H9 (cell line): Measurements from ENCODE around the gene RBFOX2. TPM values are rescaled to one million over a fixed set of nuclear protein-coding genes. Genes with fewer than 3 reads are reported as not detected.

Experiments used
- DNase-seq: peaks from one replicate; pipeline ENCODE4 v3.0.0-alpha.2; 2017
- H2AFZ ChIP-seq: one replicate; pipeline ENCODE4 v1.6.1; 2013; ENCODE audit warnings: mild to moderate bottlenecking, low read length, control low read depth, moderate library complexity
- H2AK5ac ChIP-seq: 2 replicates; pipeline ENCODE4 v1.6.1; 2013; ENCODE audit warnings: low read length, control low read depth, mixed read lengths; ENCODE audit not compliant: insufficient read length
- H2BK120ac ChIP-seq: one replicate; pipeline ENCODE4 v1.6.1; 2013; ENCODE audit warnings: low read depth, mild to moderate bottlenecking, low read length, control low read depth, inconsistent platforms; ENCODE audit not compliant: poor library complexity, severe bottlenecking
- H2BK12ac ChIP-seq: 2 replicates; pipeline ENCODE4 v1.6.1; 2013; ENCODE audit warnings: low read length, control low read depth, mixed read lengths, low read depth; ENCODE audit not compliant: insufficient read length
- H2BK15ac ChIP-seq: 2 replicates; pipeline ENCODE4 v1.6.1; 2013; ENCODE audit warnings: low read depth, low read length, control low read depth
- H2BK20ac ChIP-seq: one replicate; pipeline ENCODE4 v1.6.1; 2013; ENCODE audit warnings: low read depth, mild to moderate bottlenecking, low read length, control low read depth, inconsistent platforms; ENCODE audit not compliant: poor library complexity, severe bottlenecking
- H2BK5ac ChIP-seq: 2 replicates; pipeline ENCODE4 v1.6.1; 2013; ENCODE audit warnings: low read length, control low read depth, mixed read lengths; ENCODE audit not compliant: insufficient read length
- H3K14ac ChIP-seq: 2 replicates; pipeline ENCODE4 v1.6.1; 2013; ENCODE audit warnings: low read length, control low read depth; ENCODE audit not compliant: insufficient read depth
- H3K18ac ChIP-seq: 2 replicates; pipeline ENCODE4 v1.6.1; 2013; ENCODE audit warnings: low read depth, mild to moderate bottlenecking, mixed read lengths, low read length, control low read depth; ENCODE audit not compliant: insufficient read length
- H3K23ac ChIP-seq: 2 replicates; pipeline ENCODE4 v1.6.1; 2013; ENCODE audit warnings: low read length, control low read depth, mixed read lengths, low read depth; ENCODE audit not compliant: insufficient read length
- H3K23me2 ChIP-seq: 2 replicates; pipeline ENCODE4 v1.6.1; 2013; ENCODE audit warnings: low read depth, mild to moderate bottlenecking, mixed read lengths, low read length, control low read depth; ENCODE audit not compliant: insufficient read length, poor library complexity, severe bottlenecking
- H3K27ac ChIP-seq: 2 replicates; pipeline ENCODE4 v1.5.1; 2013; ENCODE audit warnings: low read length, control low read depth, mixed read lengths, low read depth; ENCODE audit not compliant: insufficient read length
- H3K27me3 ChIP-seq: 2 replicates; pipeline ENCODE4 v1.6.1; 2013; ENCODE audit warnings: low read length, control low read depth, inconsistent platforms; ENCODE audit not compliant: insufficient read depth
- H3K4ac ChIP-seq: 2 replicates; pipeline ENCODE4 v1.6.1; 2013; ENCODE audit warnings: low read depth, mild to moderate bottlenecking, control low read depth, inconsistent platforms, low read length, moderate library complexity
- H3K4me1 ChIP-seq: 2 replicates; pipeline ENCODE4 v1.6.1; 2013; ENCODE audit warnings: low read length, control low read depth, inconsistent platforms; ENCODE audit not compliant: insufficient read depth
- H3K4me2 ChIP-seq: 2 replicates; pipeline ENCODE4 v1.6.1; 2013; ENCODE audit warnings: low read length, control low read depth, mixed read lengths; ENCODE audit not compliant: insufficient read length, insufficient read depth
- H3K56ac ChIP-seq: 2 replicates; pipeline ENCODE4 v1.6.1; 2013; ENCODE audit warnings: low read depth, mild to moderate bottlenecking, mixed read lengths, low read length, control low read depth; ENCODE audit not compliant: insufficient read length
- H3K79me1 ChIP-seq: 2 replicates; pipeline ENCODE4 v1.6.1; 2013; ENCODE audit warnings: low read depth, mild to moderate bottlenecking, moderate library complexity, low read length, control low read depth, inconsistent platforms; ENCODE audit not compliant: insufficient read depth, poor library complexity, severe bottlenecking
- H3K79me2 ChIP-seq: 2 replicates; pipeline ENCODE4 v1.6.1; 2013; ENCODE audit warnings: low read length, control low read depth, inconsistent platforms; ENCODE audit not compliant: insufficient read depth
- H3K9ac ChIP-seq: 2 replicates; pipeline ENCODE4 v1.6.1; 2013; ENCODE audit warnings: low read length, control low read depth, mixed read lengths; ENCODE audit not compliant: insufficient read length; ENCODE audit errors: extremely low read depth
- H3K9me3 ChIP-seq: one replicate; pipeline ENCODE4 v1.6.1; 2013; ENCODE audit warnings: low read depth, low read length, inconsistent platforms; ENCODE audit not compliant: control insufficient read depth
- H3T11ph ChIP-seq: one replicate; pipeline ENCODE4 v1.6.1; 2013; ENCODE audit warnings: mild to moderate bottlenecking, low read length, control low read depth, inconsistent platforms
- H4K20me1 ChIP-seq: one replicate; pipeline ENCODE4 v1.6.1; 2013; ENCODE audit not compliant: control insufficient read depth, insufficient read length, insufficient read depth
- H4K5ac ChIP-seq: 2 replicates; pipeline ENCODE4 v1.6.1; 2013; ENCODE audit warnings: low read depth, mild to moderate bottlenecking, mixed read lengths, low read length, control low read depth; ENCODE audit not compliant: insufficient read length
- H4K8ac ChIP-seq: replicated peaks from 2 replicates; pipeline ENCODE4 v1.6.1; 2013; ENCODE audit warnings: low read length, control low read depth, mixed read lengths, low read depth; ENCODE audit not compliant: insufficient read length
- H4K91ac ChIP-seq: 2 replicates; pipeline ENCODE4 v1.6.1; 2013; ENCODE audit warnings: low read depth, mild to moderate bottlenecking, moderate library complexity, mixed read lengths, low read length, control low read depth; ENCODE audit not compliant: insufficient read length
- H3K27ac Mint-ChIP-seq, 3 experiments: 2 replicates in 2 of 3; 3 replicates in 1 of 3; pipeline ENCODE4 v1.8.0; 2020 to 2021; ENCODE audit warnings: mixed read lengths in 3 of 3, mild to moderate bottlenecking in 1 of 3, moderate library complexity in 1 of 3
- H3K27me3 Mint-ChIP-seq: 2 replicates; pipeline ENCODE4 v1.8.0; 2021; ENCODE audit warnings: low read depth, mild to moderate bottlenecking, moderate library complexity, mixed read lengths
- H3K36me3 Mint-ChIP-seq, 3 experiments: 2 replicates in 2 of 3; 3 replicates in 1 of 3; pipeline ENCODE4 v1.8.0; 2020 to 2021; ENCODE audit warnings: low read depth in 3 of 3, mixed read lengths in 3 of 3; ENCODE audit not compliant: insufficient read depth in 1 of 3
- H3K4me1 Mint-ChIP-seq, 2 experiments: 2 replicates each; pipeline ENCODE4 v1.8.0; 2020; ENCODE audit warnings: mixed read lengths in 2 of 2
- H3K4me3 Mint-ChIP-seq, 2 experiments: 2 replicates in 1 of 2; 3 replicates in 1 of 2; pipeline ENCODE4 v1.8.0; 2020 to 2021; ENCODE audit warnings: mild to moderate bottlenecking in 2 of 2, mixed read lengths in 2 of 2, moderate library complexity in 1 of 2
- H3K9me3 Mint-ChIP-seq, 2 experiments: 2 replicates in 1 of 2; 3 replicates in 1 of 2; pipeline ENCODE4 v1.8.0; 2020; ENCODE audit warnings: mild to moderate bottlenecking in 2 of 2, mixed read lengths in 2 of 2, moderate library complexity in 1 of 2
- CTCF ChIP-seq: fragments of 200-600 bp; sonication (generic); conservative IDR thresholded peaks from 3 replicates; pipeline ENCODE4 v1.8.0; 2021; ENCODE audit warnings: antibody characterized with exemption, mild to moderate bottlenecking
- WGBS: extraction: QIAGEN DNeasy Blood & Tissue Kit; methylation state at CpG from one replicate; pipeline ENCODE4 v1.1.7; 2013; ENCODE audit warnings: missing lambda C conversion rate, low lambda C conversion rate, mixed read lengths; ENCODE audit not compliant: insufficient read length; ENCODE audit errors: extremely low coverage; 5-methylcytosine and 5-hydroxymethylcytosine counted together
- total RNA-seq: library from RNA; stranded (reverse); gene quantifications from 2 replicates; pipeline ENCODE4 v1.2.1, GENCODE V29; 2021

RBFOX2 gene
- total RNA-seq, 1 experiment from 2014 or later = 84.7 TPM

- Histone ChIP-seq H2BK20ac (no peak overlapping the region), H3K27ac (no peak overlapping the region)
- no peaks in the 10 kb centered on the region for H3K27me3 Mint-ChIP-seq
Measured at GRCh38 chr22:35917651-35918050, 111.0 kb downstream of the RBFOX2 start.

More at GRCh38 chr22:35917651-35918050, 111.0 kb downstream of the RBFOX2 start:
- Histone ChIP-seq H3K9me3 (no peaks in the 10 kb centered on the region), H3K4ac (no peak overlapping the region), H2BK5ac (no peak overlapping the region), H3K79me1 (no peaks in the 10 kb centered on the region), H3K4me2 (no peak overlapping the region), H3K18ac (no peak overlapping the region), H3K27me3 (no peaks in the 10 kb centered on the region), H4K8ac (no peak overlapping the region), H3K79me2 (peaks cover 11% of the 10 kb centered on the region; the same call in 1 of the 2 replicates), H4K20me1 (no peaks in the 10 kb centered on the region), H2BK12ac (no peak overlapping the region), H3K4me1 (peaks cover 13% of the 10 kb centered on the region), H2AK5ac (no peak overlapping the region), H2BK15ac (no peak overlapping the region), H3K9ac (no peak overlapping the region), H4K91ac (no peak overlapping the region), H3K56ac (no peak overlapping the region), H2AFZ (no peak overlapping the region), H4K5ac (no peak overlapping the region), H3K23me2 (no peaks in the 10 kb centered on the region), H2BK120ac (no peak overlapping the region), H3T11ph (no peak overlapping the region), H3K23ac (no peak overlapping the region), H3K14ac (no peak overlapping the region)
- H3K27ac Mint-ChIP-seq = peak overlapping the region in 2 of 3 experiments; percentile 59 to 72; a peak in 3 of 7 replicates
- H3K9me3 Mint-ChIP-seq = no peaks in the 10 kb centered on the region
- H3K4me3 Mint-ChIP-seq = no peak overlapping the region
- H3K36me3 Mint-ChIP-seq = no peaks in the 10 kb centered on the region
- no CpG with 5 or more reads among the region's 4 CpGs for WGBS
- H3K4me1 Mint-ChIP-seq = peaks cover 45% of the 10 kb centered on the region in 2 experiments
- DNase-seq = no peak
- TF ChIP-seq CTCF = no peak
